Spleen (tissue), 7 donors: Measurements from ENCODE around the gene DNAH10.

Experiments used
- POLR2AphosphoS5 ChIP-seq, 3 donors: sonication (generic); formaldehyde crosslinking; IDR thresholded peaks; one replicate each; pipeline ENCODE4 v1.5.1; 2017; ENCODE audit warnings: antibody characterized with exemption in 3 of 3
- TF ChIP-seq, protein P1 (sequence below), 11 experiments: fragments of 200-600 bp in 7 of 11; fragments of 450-650 bp in 4 of 11; sonication (generic) in 4 of 11; IDR thresholded peaks in 8 of 11; conservative IDR thresholded peaks in 3 of 11; 1 replicate in 7 of 11; 2 replicates in 4 of 11; pipeline versions ENCODE4 v1.4.0 to v1.8.0; 2016 to 2021; ENCODE audit warnings: antibody characterized with exemption in 11 of 11, inconsistent platforms in 4 of 11, mild to moderate bottlenecking in 1 of 11
- donor health status: DM: no; HTN: no; CAD: no; lungs with moderate emphysema.
- donor health status: DM: no; HTN: no; CAD: no.
- donor health status: DM: no; HTN: no; CAD: no.

DNA sequence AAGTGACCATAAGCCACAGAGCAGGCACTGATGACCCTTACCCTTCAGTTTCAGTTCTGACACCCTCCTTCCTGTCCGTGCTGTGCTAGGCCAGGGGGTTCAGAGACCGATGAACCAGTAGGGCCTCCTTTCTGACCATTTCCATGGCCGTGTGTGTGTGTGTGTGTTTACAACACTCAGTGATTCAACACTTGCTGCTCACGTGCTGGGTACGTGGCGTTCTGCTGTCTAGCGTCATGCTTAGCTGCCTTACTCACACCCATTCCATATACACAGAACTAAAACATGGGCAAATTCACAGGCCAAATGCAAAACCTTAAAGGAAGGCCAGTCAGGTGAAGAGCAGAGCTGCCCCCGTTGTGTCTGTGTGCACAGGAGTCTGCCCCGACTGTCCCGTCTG is 67.5 kb downstream of the DNAH10 start:
- TF ChIP-seq POLR2AphosphoS5 (IDR thresholded peaks at IDR 0.05): no peak
- TF ChIP-seq, protein P1, sequence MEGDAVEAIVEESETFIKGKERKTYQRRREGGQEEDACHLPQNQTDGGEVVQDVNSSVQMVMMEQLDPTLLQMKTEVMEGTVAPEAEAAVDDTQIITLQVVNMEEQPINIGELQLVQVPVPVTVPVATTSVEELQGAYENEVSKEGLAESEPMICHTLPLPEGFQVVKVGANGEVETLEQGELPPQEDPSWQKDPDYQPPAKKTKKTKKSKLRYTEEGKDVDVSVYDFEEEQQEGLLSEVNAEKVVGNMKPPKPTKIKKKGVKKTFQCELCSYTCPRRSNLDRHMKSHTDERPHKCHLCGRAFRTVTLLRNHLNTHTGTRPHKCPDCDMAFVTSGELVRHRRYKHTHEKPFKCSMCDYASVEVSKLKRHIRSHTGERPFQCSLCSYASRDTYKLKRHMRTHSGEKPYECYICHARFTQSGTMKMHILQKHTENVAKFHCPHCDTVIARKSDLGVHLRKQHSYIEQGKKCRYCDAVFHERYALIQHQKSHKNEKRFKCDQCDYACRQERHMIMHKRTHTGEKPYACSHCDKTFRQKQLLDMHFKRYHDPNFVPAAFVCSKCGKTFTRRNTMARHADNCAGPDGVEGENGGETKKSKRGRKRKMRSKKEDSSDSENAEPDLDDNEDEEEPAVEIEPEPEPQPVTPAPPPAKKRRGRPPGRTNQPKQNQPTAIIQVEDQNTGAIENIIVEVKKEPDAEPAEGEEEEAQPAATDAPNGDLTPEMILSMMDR (IDR thresholded peaks at IDR 0.05 in 8 of 11, conservative IDR thresholded peaks at IDR 0.05 in 3 of 11): no peak
